SK-N-SH (cell line): ENCODE measurements around the gene LGR4.

ENCODE experiments used
- EP300 ChIP-seq, 2 experiments: IDR thresholded peaks; 2 replicates each; pipeline versions ENCODE4 v1.4.0 to v1.6.1; 2012; ENCODE audit warnings: borderline replicate concordance in 1 of 2, low read depth in 1 of 2, low read length in 1 of 2
- GABPA ChIP-seq: IDR thresholded peaks from 2 replicates; pipeline ENCODE4 v1.4.0; 2012; ENCODE audit warnings: low read depth, mild to moderate bottlenecking
- JUND ChIP-seq: IDR thresholded peaks from 2 replicates; pipeline ENCODE4 v1.4.0; 2012
- NFIC ChIP-seq: IDR thresholded peaks from 2 replicates; pipeline ENCODE4 v1.4.0; 2012; ENCODE audit warnings: borderline replicate concordance
- POLR2AphosphoS5 ChIP-seq: IDR thresholded peaks from 2 replicates; pipeline ENCODE4 v1.6.1; 2012; ENCODE audit warnings: low read depth, low read length
- RCOR1 ChIP-seq: fragments of 150-350 bp; IDR thresholded peaks from 2 replicates; pipeline ENCODE4 v1.6.1; 2017; ENCODE audit warnings: antibody characterized with exemption, low read length
- TEAD4 ChIP-seq: IDR thresholded peaks from 2 replicates; pipeline ENCODE4 v1.4.0; 2012; ENCODE audit warnings: mild to moderate bottlenecking, borderline replicate concordance; ENCODE audit not compliant: insufficient read depth
- TF ChIP-seq, protein P1 (sequence below): fragments of 200-600 bp; sonication (generic); IDR thresholded peaks from 2 replicates; pipeline ENCODE4 v1.6.1; 2017; ENCODE audit warnings: antibody characterized with exemption, mild to moderate bottlenecking, moderate library complexity
- TF ChIP-seq, protein P2 (sequence below): fragments of 150-350 bp; IDR thresholded peaks from 2 replicates; pipeline ENCODE4 v1.6.1; 2017; ENCODE audit warnings: antibody characterized with exemption, low read length, low read depth, borderline replicate concordance
- TF ChIP-seq, protein P3 (sequence below): IDR thresholded peaks from 2 replicates; pipeline ENCODE4; 2012
- TF ChIP-seq, protein P4 (sequence below): IDR thresholded peaks from 2 replicates; pipeline ENCODE4 v1.4.0; 2012; ENCODE audit warnings: low read depth, borderline replicate concordance

DNA sequence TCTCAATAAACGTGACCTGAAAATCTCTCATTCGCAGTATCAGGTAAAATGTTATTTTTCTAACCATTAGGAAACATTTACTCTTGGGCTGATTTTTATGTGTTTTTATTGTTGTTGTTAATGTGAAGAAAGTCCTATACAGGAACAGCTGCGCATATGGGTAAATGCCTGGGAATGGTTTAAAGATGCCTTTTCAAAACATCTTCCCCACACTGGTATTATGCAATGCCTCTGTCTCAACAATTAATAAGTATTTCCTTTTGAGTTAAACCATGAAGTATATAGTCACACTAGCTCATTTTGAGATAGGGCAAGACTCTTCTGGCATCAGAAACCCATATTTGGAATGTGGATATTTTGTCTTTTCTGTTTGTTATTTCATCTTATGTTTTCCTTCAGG lies 47.6 kb upstream of the LGR4 start:
- TF ChIP-seq, protein P1, sequence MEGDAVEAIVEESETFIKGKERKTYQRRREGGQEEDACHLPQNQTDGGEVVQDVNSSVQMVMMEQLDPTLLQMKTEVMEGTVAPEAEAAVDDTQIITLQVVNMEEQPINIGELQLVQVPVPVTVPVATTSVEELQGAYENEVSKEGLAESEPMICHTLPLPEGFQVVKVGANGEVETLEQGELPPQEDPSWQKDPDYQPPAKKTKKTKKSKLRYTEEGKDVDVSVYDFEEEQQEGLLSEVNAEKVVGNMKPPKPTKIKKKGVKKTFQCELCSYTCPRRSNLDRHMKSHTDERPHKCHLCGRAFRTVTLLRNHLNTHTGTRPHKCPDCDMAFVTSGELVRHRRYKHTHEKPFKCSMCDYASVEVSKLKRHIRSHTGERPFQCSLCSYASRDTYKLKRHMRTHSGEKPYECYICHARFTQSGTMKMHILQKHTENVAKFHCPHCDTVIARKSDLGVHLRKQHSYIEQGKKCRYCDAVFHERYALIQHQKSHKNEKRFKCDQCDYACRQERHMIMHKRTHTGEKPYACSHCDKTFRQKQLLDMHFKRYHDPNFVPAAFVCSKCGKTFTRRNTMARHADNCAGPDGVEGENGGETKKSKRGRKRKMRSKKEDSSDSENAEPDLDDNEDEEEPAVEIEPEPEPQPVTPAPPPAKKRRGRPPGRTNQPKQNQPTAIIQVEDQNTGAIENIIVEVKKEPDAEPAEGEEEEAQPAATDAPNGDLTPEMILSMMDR: no peak
- TF ChIP-seq EP300 (IDR thresholded peaks at IDR 0.05; ENCODE audit: borderline replicate concordance in 1 of 2, low read depth in 1 of 2, low read length in 1 of 2) (no peak), TEAD4 (no peak), POLR2AphosphoS5 (no peak), GABPA (no peak), JUND (no peak), RCOR1 (no peak), NFIC (no peak)
- TF ChIP-seq, protein P2, sequence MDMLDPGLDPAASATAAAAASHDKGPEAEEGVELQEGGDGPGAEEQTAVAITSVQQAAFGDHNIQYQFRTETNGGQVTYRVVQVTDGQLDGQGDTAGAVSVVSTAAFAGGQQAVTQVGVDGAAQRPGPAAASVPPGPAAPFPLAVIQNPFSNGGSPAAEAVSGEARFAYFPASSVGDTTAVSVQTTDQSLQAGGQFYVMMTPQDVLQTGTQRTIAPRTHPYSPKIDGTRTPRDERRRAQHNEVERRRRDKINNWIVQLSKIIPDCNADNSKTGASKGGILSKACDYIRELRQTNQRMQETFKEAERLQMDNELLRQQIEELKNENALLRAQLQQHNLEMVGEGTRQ: no peak
- TF ChIP-seq, protein P3, sequence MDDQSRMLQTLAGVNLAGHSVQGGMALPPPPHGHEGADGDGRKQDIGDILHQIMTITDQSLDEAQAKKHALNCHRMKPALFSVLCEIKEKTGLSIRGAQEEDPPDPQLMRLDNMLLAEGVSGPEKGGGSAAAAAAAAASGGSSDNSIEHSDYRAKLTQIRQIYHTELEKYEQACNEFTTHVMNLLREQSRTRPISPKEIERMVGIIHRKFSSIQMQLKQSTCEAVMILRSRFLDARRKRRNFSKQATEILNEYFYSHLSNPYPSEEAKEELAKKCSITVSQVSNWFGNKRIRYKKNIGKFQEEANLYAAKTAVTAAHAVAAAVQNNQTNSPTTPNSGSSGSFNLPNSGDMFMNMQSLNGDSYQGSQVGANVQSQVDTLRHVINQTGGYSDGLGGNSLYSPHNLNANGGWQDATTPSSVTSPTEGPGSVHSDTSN: no peak
- TF ChIP-seq, protein P4, sequence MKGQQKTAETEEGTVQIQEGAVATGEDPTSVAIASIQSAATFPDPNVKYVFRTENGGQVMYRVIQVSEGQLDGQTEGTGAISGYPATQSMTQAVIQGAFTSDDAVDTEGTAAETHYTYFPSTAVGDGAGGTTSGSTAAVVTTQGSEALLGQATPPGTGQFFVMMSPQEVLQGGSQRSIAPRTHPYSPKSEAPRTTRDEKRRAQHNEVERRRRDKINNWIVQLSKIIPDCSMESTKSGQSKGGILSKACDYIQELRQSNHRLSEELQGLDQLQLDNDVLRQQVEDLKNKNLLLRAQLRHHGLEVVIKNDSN: no peak
